Eye (tissue), 1 donor: ENCODE measurements around the gene CYB5B.

ENCODE experiments used
- DNase-seq: peaks from one replicate; pipeline ENCODE4 v3.0.0-alpha.2; 2015

The CYB5B gene, protein sequence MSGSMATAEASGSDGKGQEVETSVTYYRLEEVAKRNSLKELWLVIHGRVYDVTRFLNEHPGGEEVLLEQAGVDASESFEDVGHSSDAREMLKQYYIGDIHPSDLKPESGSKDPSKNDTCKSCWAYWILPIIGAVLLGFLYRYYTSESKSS

DNA sequence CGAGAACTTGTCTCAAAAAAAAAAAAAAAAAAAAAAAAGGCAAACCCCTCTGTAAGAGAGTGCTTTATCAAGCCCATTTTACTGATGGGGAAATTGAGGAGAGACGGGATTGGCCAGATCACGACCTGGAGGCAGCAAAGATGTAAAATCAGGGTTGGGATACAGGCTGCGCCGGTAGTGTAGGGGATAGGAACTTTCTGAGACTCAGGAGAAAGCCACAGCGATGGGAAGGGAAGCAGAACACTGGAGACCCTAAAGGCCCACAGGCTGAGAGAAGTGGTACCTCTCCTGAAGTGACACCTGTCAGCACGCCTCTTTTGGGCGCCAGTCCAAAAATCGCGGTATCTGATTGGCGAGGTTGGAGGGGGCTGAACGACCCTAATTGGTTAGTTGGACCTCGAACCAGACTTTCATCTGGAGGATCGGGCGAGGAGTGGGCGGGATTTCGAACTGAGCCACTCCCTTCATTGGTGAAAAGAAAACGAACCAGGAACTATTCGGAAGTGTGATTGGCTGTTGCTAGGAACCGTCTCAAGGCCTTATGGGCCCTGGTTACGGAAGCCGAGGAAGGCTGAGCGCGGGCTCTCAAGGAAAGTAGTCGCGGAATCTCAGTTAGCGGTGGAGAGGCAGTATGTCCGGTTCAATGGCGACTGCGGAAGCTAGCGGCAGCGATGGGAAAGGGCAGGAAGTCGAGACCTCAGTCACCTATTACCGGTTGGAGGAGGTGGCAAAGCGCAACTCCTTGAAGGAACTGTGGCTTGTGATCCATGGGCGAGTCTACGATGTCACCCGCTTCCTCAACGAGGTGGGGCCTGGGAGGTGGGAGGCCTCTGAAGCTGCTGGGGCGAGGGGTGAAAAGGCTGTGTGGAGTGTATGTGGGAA lies at the start of gene CYB5B:
TSS of gene CYB5B (plus strand) at position 567 of the 882 bp plus-strand sequence. CDS start at position 632, 65 bp downstream.
- peak; percentile 99 for DNase-seq

DNA sequence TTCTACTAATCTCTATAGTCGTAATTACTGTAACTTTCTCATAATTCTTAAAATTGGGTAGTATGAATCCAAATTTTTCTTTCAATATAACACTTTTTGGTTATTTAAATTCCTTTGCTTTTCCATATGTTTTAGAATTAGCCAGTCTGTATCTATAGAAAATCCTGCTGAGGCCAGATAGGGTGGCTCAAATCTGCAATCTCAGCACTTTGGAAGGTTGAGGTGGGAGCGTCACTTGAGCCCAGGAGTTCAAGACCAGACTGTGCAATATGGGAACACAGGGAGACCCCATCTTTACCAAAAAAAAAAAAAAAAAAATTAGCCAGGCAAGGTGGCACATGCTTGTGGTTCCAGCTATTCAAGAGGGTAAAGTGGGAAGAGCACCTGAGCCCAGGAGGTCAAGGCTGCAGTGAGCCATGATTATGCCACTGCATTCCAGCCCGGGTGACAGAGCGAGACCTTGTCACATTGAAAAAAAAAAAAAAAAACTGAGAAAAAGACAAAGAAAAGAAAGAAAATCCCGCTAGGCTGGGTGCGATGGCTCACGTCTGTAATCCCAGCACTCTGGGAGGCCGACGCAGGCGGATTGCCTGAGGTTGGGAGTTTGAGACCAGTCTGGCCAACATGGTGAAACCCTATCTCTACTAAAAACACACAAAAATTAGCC lies 47.9 kb upstream of the CYB5B start:
- DNase-seq: no peak

DNA sequence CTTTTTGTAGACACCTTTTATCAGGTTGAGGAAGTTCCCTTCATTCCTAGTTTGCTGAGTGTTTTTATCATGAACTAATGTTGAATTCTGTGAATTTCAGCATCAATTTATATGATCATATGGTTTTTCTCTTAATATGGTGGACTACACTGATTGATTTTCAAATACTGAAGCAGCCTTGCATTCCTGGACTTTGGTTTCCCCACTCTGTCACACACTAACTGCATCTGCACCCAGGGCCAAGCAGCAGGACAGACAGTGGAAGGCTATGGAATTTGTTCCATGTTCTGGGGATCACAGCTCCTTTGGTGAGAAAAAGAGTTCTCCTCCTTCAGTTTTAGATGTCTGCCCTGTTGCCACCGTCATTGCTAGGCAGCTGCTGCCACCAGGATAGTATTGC lies 46.4 kb upstream of the CYB5B start:
- DNase-seq: no peak

DNA sequence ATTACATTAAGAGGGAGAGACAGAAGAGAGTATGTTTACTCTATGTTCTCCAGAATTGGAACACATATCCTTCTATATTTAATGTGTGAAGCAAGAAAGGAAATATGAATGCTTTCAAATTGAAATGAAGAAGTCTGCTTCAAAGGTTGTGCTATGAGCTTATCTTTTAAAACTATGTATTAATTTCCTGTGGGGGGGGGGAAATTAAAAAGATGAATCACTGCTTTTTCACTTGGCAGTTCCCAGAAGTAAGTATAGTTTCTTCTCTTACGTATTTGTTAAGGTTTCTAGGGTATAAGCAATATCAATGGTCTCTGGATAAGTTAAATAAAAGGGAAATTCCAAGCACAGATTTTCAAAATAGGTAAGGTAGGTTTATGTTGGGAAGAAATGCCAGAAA lies 45.7 kb upstream of the CYB5B start:
- no peak for DNase-seq

DNA sequence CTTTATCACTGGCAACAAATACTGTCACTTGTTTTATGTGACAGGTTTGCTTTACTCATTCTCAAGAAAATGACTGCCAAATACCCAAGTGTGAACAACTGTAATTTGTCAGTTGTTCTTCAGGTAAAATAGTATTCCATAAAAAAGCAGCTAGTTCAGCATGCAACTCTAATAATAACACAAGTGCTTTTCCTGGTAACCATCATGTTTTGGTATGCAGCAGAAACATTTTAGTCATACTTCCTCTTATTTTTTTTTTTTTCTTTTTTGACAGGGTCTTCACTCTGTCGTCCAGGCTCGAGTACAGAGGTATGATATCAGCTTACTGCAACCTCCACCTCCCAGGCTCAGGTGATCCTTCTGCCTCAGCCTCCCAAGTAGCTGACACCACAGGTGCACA lies 43.2 kb upstream of the CYB5B start:
- DNase-seq: no peak

DNA sequence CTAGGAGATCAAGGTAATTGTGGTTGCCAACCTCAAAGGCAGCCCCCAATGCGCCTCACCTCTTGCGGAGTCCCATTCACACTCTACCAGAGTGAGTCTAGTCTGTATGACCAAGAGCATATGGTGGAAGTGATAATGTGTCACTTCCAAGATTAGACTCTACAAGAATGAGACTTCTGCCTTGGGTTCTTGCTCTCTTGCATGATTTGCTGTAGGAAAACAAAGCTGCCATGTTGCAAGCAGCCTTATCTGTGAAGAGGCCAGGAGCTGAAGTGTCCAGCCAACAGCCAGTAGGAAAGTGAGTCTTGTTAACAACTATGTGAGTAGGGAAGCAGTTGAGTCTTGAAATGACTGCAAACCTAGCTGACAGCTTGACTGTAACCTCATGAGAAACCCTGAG lies 42.0 kb upstream of the CYB5B start:
- no peak for DNase-seq

DNA sequence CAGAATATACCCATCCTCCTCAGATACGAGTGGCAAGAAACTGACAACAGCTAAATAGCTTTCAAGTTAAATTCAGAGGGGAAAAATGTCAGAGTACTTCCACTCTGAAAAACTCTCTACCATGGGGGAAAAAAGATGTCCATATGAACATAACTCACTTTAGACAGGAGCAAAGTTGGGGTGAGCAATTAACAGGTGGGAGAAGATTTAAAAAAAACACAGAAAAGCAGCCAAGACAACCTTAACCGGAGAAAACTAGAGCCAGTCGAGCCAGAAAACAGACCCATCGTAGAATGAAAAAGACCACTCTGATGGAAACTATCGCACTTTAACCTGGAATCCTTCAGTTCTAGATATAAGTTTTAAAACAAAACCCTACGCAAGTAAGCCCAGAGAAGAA lies 39.4 kb upstream of the CYB5B start:
- peak; percentile 32 for DNase-seq

DNA sequence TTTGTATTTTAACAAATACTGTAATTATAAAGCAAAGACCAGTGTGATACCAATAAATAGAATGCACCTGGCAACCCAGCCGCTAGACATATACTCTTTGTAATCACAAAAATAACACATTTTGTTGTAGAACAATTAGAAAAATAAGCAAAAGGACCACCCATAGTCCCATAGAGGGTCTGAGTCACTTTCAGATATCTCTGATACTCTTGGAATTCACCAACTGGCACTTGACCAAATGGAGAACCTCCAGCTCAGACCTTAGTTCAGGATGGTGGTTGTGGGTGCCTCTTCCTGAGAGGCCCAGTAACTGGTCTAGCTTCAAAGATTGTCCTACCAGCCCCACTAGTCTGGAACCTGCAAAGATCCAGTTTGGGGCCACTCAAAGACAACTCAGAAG lies 37.8 kb upstream of the CYB5B start:
- DNase-seq: no peak

DNA sequence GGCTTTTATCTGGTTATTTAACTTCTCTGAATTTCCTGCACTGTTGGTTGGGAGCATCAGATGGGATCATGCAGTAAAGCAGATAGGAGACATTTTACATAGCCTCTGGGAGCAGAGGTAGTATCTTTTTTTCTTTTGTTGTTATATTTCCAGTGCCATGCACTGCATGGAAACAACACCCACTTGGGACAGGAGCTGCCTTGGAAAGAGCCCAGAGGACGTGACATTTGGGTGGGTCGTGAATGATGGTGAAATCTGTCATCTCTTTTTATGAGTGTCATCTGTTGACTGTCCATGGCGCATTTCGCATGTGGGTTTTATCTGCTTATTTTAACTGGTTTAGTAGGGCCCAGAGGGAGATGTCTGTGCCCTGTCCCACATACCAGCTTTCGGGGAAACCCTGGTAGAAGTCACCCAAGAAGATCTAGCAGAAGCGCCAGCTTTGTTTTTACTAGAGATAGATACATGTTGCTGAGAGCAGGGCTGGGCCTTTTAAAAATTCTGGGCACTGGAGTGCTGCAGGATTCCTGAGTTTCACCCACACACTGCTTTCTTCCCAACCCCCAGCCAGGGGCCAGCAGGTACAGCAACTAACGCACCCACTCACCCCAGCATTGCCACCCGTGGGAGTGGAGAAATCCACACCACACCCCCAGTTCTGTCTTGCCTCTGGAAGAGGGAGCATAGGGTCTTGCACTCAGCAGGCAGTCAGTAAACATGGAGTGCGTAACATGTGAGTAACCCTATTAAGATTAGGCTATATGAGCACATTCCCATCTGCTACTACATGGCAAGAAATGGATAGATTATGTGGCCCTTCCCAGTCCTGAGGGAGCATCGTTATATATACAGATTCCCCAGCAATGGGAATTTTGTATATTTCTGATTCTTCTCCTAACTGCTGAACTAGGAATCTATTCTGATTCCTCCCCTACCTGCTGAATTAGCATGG lies 30.2 kb upstream of the CYB5B start:
- no peak for DNase-seq

DNA sequence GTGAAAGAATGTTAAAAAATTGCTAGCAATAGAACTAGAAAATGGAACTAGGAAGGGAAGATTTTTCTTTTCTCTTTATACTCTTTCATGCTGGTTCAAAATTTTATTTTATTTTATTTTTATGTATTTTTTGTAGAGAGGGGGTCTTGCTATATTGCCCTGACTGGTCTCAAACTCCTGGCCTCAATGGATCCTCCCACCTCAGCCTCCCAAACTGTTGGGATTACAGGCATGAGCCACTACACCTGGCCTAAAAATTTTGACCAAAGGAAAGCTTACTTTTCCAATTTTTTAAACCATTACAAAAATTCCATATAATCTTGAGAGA lies 28.6 kb upstream of the CYB5B start:
- DNase-seq: no peak

DNA sequence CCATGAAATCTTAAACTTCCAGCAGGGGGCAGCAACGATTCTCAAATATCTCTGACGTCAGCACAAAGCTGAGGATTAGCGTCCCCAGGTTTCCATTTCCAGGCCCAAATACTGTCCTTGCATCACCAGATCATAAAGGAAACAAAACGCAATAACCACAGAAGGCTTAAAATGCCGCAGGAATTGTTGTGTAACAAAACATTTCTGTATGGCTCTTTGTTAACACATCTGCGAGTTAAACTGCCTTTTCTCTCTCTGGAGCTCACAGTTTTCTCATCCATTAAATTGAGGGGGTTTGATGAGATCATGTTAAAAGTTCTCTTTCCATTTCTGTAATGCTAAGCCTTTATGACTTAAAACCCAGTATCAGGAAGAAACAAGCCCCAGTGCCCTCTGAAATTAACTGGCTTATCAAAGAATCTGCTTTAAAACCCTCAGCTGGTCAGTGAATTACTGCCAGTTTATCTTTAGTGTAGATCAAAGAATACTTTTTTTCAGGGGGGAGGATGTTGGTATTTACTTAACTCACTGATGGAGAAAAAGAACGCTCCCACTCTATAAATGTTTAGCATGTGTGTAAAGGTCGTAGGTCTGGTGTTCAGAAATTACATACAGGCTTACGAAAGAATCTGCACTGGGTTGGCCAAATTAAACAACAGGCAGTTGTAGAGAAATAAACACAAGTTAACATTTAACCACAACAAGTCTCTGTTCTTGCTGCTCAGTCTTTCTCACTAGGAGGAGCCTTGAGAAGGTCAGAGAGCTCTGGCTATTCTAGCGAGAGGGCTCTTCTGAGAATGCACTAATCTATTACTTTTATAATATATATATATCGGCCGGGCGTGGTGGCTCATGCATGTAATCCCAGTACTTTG lies 28.0 kb upstream of the CYB5B start:
- DNase-seq: peak; percentile 97

DNA sequence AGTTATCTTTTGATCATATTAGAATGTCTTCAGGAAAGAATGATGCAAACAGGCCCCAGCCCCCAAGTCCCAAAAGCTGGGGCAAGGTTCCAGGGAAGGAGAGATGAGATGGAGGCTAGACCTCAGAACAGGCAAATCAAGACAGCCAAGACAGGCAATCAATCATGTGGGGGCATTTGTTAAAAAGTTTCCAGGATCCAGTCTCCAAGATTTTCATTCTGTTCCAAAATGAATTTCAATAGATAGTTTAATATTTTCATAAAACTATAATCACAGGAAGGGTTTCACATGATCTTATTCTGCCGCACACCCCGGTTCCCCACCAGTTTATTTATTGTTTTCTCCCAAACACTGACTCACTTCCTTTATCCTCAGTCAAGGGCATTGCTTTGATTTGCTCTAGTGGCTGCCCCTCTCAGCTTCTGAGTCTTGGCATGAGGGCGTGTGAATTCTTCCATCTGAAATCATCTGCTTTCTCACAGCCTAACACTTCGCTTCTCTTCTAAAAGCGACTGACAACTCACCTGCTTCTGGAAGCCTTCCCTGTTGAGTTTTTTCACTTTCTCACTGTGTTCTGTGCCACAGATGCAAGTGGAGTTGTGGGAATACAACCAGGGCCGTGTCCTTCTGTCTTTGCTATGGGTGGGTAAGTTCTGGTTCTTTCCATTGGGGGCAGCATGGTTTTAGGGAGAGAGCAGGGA lies 26.4 kb upstream of the CYB5B start:
- peak; percentile 80 for DNase-seq

DNA sequence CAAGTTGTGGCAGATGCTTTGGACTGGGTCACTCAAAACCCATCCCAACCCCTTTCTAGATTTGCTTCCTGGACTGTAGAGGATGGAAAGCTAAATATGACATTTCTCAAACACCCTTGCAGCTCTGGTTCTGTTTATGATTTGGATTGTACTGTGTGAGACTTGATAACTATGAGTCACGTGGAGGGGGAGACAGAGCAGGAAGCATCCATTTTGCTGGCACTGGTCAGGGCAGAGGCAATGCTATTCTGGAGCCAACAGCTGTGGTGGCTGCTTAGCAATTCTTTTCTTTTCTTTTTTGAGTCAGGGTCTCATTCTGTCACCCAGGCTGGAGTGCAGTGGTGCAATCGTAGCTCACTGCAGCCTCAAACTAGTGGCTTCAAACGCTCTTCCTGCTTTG lies 25.1 kb upstream of the CYB5B start:
- DNase-seq: no peak

DNA sequence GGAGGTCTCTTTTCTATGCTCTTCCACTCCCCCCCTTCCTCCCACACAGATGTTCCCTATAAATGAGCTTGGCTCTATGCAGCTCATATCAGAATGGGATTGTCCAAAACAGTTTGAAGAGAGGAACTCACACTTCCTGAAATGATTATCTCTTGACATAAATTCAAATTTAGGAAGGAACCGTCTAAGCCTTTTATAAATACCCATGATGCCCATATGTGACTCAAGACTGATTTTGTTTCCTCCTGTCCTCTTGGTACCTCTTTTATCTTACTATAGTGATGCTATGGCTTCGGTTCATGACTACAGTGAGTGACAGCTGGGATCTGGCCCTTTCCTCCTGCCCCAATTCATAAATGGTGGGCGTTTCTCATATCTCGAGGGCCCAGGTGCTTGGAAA lies 22.0 kb upstream of the CYB5B start:
- DNase-seq: no peak

DNA sequence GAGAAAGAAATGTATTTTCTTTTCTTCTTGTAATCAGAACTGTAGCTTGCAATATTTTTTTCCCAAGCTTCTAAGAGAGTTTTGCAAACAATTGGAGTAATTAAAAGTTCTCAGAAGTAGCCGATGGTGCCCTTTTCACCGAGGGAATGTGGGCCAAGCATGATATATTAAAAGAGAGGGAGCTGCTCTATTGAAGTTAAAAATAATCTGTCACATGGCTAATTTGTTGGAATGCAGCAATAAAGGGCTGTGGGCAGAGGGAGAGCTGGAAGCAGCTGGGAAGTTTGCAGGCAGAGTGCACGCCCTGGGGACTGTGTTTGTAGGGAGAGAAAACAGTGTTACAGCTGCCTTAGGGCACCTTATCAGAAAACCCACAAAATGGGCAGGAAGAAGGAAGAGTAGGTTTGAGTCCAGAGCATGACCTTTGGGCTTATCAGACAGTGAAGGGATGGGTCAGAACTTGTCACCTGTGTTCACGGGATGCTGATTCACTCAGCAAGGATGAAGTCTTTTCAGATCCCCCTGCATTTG lies 20.1 kb upstream of the CYB5B start:
- peak; percentile 81 for DNase-seq

DNA sequence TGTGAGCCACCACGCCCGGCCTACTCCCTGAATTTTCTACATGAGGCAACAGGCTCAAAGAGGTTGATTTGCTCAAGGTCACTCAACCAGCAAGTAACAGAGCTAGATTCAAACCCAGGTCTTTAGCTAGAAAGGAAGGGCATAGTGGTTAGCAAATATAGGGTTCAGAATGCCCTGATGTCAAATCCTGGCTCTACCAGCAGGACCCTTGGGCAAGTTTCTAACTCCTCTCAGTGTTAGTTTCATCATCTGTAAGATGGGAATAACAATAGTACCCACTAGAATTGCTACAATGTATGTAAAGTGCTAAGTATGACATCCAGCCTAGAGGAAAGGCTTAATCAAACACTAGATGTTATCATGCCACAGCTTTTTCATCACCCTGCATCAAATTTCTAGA lies 19.1 kb upstream of the CYB5B start:
- DNase-seq: no peak

DNA sequence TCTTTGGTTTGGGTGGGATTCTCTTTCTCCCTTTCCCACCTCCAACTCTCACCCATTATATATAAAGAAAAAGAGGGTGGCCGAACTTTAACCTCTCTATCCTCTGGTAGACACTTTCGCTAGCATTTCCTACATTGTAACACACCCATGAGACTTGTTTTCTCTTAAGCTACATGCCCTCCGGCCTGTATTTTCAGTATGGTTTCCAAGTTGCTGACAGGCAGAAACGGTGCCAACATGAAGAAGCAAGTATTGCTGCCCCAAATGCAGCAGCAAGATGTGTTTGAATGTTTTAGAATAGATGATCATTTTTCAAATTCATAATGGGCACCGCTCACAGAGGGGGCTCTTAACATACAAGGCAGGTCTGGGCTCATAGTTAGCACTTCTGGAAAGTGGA lies 18.7 kb upstream of the CYB5B start:
- DNase-seq: no peak

DNA sequence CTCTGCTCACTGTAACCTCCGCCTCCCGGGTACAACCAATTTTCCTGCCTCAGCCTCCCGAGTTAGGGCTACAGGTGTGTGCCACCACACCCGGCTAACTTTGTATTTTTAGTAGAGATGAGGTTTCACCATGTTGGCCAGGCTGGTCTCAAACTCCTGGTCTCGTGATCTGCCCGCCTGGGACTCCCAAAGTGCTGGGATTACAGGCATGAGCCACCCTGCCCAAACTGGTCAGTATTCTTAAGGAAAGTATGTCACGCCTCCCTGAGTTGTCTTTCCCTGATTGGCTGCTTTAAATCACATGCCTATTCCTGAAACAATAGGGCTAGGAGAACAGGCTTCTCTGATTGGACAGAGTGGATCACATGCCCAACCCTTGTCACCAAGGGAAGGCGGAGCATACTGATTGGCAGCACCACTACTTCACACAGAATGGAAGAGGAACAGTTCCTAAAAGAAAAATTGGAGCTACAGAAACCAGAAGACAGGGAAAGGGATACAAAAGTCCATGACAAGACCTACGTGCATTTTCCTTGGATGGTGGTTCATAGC lies 17.6 kb upstream of the CYB5B start:
- no peak for DNase-seq

DNA sequence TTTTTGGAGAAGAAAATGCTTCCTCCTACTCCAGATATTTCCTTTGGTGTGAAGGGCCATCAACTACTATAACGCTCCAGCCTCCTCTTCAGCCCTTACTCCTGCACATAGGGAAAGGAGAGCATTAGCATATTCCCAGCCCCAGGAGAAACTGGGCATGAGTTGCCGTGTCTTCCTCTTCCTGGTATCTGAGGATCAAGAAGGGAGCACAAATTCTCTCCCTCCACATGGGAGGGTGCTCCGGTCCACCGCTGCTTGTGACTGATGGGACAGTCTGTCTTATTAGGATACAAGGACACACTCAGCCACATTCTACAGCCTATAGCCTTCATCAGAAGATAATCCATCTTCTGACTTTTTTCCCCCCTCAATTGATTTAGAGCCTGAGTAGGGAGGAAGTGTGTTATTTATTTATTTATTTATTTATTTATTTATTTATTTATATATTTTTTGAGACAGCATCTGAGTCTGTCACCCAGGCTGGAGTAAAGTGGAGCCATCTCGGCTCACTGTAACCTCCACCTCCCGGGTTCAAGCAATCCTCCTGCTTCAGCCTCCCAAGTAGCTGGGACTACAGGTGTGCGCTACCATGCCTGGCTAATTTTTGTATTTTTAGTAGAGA lies 16.6 kb upstream of the CYB5B start:
- DNase-seq: no peak

DNA sequence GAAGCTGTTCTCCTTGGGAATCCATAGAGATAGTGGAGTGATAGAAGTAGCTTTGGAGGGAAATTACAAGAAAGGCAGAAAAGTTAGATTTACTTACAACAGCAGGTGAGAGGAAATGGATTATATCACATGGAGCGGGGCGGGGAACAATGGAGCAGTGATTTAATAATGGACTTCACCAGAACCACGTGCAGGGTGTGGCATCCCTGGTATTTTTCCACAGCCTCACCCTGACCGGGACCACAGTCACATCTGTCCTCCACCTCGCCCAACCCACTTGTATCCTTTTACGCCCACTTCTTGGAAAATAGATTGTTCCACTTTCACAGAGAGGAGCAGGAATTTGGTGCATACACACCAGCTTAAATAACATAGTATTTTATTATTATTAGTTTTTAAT lies 15.9 kb upstream of the CYB5B start:
- no peak for DNase-seq
